ENCODE data around the gene NCBP3. TPM values are rescaled to one million over a fixed set of nuclear protein-coding genes. Genes with fewer than 3 reads are reported as not detected.

NCBP3 gene, protein sequence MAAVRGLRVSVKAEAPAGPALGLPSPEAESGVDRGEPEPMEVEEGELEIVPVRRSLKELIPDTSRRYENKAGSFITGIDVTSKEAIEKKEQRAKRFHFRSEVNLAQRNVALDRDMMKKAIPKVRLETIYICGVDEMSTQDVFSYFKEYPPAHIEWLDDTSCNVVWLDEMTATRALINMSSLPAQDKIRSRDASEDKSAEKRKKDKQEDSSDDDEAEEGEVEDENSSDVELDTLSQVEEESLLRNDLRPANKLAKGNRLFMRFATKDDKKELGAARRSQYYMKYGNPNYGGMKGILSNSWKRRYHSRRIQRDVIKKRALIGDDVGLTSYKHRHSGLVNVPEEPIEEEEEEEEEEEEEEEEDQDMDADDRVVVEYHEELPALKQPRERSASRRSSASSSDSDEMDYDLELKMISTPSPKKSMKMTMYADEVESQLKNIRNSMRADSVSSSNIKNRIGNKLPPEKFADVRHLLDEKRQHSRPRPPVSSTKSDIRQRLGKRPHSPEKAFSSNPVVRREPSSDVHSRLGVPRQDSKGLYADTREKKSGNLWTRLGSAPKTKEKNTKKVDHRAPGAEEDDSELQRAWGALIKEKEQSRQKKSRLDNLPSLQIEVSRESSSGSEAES
- 49.2 and 57.2 TPM in 2 replicates for total RNA-seq

DNA sequence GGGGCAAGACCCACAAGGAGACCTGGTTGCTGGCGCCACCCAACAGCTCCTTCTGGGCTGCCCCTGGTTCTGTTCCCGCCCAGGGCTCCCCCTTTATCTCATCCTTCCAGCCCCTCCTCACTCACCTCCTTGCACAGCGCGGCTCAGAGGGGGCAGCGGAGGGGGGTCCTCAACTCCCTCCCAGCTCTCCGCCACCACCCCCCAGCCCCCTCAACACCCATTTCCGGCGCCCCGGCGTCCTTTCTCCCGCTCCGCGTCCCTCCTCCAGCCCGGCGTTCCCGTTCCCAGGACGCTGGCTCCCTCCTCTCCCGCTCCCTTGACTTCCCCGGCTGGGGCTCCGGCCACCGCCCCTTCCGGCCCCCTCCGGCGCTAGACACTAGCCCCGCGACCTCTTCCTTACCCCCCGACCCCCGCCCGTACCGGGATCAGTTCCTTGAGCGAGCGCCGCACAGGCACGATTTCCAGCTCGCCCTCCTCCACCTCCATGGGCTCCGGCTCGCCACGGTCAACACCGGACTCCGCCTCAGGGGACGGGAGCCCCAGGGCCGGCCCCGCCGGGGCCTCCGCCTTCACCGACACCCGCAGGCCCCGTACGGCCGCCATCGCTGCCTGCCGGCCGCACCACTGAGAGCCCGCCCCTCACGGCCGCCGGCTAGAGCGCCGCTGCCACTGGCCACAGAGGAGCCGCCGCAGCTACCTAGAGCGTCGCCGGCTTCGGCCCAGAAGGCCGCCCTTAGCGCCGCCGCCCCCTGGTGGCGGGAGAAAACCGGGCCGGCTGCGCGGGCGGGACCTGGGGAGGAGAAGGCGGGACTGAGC lies at the start of gene NCBP3:
TSS of gene NCBP3 (minus strand) at position 626 of the 816 bp plus-strand sequence. CDS start at position 603, 23 bp downstream.
- H3K27me3 Mint-ChIP-seq (ENCODE audit: low read depth) = peaks cover 9% of the 10 kb centered on the region

DNA sequence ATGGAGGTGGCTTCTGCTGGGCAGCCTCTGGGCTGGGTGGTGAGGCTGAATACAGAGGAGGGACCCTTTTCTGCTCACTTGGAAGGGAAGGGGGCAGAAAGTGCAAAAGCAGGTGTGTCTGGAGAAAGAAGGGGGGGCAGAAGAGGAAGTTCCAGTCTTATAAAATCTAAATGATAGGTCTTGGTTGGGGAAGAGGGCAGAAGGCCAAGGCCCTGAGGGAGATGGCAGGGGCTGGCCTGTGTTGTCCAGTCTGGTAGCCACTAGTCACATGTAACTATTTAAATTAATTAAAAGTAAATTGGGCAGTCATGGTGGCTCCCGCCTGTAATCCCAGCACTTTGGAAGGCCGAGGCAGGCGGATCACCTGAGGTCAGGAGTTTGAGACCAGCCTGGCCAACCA lies 49.3 kb upstream of the NCBP3 start:
- intact Hi-C loops (cut with micrococcal nuclease) = no loop called here
- Mint-ChIP-seq H3K27me3 (ENCODE audit: low read depth) (peaks cover 6% of the 10 kb centered on the region), H3K4me3 (ENCODE audit: low read depth) (no peak overlapping the region), H3K9me3 (no peaks in the 10 kb centered on the region), H3K36me3 (ENCODE audit: low read depth) (no peaks in the 10 kb centered on the region), H3K4me1 (ENCODE audit: low read depth) (peaks cover 20% of the 10 kb centered on the region), H3K27ac (no peak overlapping the region)
- no peak for DNase-seq (ENCODE audit: low spot score)

More for the DNA sequence above, at the start of gene NCBP3:
- DNase-seq (ENCODE audit: low spot score) = peak; percentile 89
- H3K4me1 Mint-ChIP-seq (ENCODE audit: low read depth) = peaks cover 20% of the 10 kb centered on the region
- intact Hi-C loops (cut with micrococcal nuclease) = loop anchor here (2.0 to 10.0 kb wide), 2 partner anchors 47 to 229 kb away; partner anchors contain the start of gene CAMKK1
- H3K27ac Mint-ChIP-seq = peak within 1 kb of the TSS; percentile 95
- peak within 1 kb of the TSS; percentile 96 for H3K4me3 Mint-ChIP-seq (ENCODE audit: low read depth)
- H3K36me3 Mint-ChIP-seq (ENCODE audit: low read depth) = peaks cover 28% of the 10 kb centered on the region
- H3K9me3 Mint-ChIP-seq = no peaks in the 10 kb centered on the region

DNA sequence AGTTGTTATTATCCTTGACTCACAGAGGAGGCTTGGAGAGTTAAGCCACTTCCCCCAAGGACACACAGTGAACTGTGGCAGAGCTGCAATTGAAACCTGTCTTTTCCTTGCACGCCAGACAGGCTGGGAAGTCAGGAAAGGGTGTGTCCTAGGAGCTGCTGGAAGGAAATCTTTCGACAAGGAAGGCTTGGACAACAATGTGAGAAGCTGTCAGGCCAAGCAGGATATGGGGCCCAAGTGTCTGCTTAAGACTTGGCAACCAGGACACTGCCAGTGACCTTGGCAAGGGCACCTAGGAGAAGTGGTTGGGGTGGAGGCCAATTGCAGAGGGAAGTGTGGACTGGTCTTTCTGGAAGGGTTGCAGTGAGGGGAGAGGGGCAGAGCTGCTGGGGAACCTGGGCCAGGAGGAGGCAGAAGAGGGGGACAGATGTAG lies 48.9 kb upstream of the NCBP3 start:
- Mint-ChIP-seq H3K27me3 (ENCODE audit: low read depth) (peaks cover 6% of the 10 kb centered on the region), H3K4me1 (ENCODE audit: low read depth) (peaks cover 23% of the 10 kb centered on the region), H3K27ac (no peak overlapping the region), H3K36me3 (ENCODE audit: low read depth) (no peaks in the 10 kb centered on the region), H3K9me3 (no peaks in the 10 kb centered on the region), H3K4me3 (ENCODE audit: low read depth) (no peak overlapping the region)
- no peak for DNase-seq (ENCODE audit: low spot score)
- intact Hi-C loops (cut with micrococcal nuclease) = no loop called here

DNA sequence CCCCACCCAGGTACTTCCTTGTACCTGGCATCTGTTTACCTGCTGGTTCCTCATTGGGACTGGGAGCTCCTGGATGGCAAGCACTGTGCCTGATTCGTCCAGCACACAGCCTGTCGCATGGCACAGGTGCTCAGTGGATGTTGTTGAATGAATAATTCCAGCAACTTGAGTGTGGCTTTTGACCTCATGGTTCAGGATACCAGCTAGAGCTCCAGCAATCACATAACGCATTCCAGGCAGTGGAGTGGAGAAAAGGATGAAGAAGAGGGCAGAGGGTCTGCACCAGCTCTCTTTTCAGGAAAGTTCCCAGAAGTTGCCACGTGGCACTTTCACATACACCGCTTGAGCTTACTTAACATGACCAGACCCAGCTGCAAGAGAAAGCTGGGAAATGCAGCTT lies 48.1 kb upstream of the NCBP3 start:
- Mint-ChIP-seq H3K9me3 (no peaks in the 10 kb centered on the region), H3K4me1 (ENCODE audit: low read depth) (peaks cover 23% of the 10 kb centered on the region), H3K36me3 (ENCODE audit: low read depth) (no peaks in the 10 kb centered on the region), H3K27me3 (ENCODE audit: low read depth) (peaks cover 6% of the 10 kb centered on the region), H3K27ac (peak overlapping the region; percentile 79), H3K4me3 (ENCODE audit: low read depth) (peak overlapping the region; percentile 79)
- no peak for DNase-seq (ENCODE audit: low spot score)
- intact Hi-C loops (cut with micrococcal nuclease) = no loop called here

DNA sequence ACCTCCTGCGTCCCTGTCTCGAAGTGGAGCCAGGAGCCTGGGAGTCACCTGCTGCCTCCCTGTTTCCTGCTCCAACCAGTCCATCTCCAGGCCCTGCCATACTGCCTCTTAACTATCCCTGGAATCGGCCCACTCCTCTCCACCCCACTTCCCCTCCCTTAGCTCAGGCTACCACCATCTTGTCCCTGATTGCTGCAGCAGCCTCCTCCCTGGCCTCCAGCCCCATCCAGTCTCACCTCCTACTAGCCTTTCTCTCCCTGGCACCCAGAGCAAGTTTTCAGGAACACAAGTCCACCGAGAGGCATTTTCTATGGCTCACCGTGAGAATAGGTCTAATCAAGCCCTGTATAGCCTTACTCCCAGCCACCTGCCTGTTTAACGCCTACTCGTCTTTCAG lies 47.7 kb upstream of the NCBP3 start:
- Mint-ChIP-seq H3K9me3 (no peaks in the 10 kb centered on the region), H3K36me3 (ENCODE audit: low read depth) (no peaks in the 10 kb centered on the region), H3K4me3 (ENCODE audit: low read depth) (peak overlapping the region; percentile 79), H3K27me3 (ENCODE audit: low read depth) (peaks cover 6% of the 10 kb centered on the region), H3K27ac (peak overlapping the region; percentile 79), H3K4me1 (ENCODE audit: low read depth) (peaks cover 23% of the 10 kb centered on the region)
- intact Hi-C loops (cut with micrococcal nuclease) = loop anchor here (2.0 kb wide), 1 partner anchor 47 kb away; the partner anchor contains the start of gene NCBP3
- no peak for DNase-seq (ENCODE audit: low spot score)

DNA sequence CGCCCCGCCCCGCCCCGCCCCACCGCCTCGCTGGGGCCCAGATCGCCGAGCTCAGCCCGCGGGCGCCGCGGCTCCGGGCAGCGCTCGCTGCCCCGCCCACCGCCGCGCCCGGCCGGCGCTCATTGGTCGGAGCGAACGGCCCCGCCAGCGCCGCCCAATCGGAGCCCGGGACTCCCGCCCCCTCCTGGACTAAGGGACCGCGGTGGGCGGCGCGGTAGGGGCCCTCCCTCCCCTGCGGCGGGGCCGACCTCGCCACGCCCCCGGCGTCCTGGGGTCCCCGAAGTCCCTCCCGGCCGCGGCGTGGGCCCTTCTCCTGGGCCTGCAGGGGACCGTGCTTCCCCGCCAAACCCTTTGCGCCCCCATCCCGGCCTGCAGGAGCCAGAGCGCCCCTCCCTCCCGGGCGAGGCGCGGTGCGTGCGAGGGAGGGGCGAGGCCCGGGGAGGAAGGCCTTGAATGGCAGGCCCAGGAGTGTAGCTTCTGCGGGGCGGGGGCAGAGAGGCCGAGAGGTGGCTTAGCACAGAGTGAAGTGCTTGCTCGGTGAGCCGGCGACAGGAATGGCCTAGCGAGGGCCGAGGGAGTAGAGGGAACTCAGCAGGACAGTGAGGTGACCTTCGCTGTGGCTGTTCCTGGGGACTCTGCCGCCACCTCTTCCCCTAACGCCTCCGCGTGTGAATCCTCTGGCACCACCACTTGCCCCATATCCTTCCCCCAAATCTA lies 47.1 kb upstream of the NCBP3 start, which contains the start of gene CAMKK1:
TSS of gene CAMKK1 (minus strand) at position 51 of the 717 bp plus-strand sequence. CDS start 7,366 bp downstream, outside the sequence.
- intact Hi-C loops (cut with micrococcal nuclease) = loop anchor here (2.0 kb wide), 1 partner anchor 46 kb away; the partner anchor contains the start of gene NCBP3
- DNase-seq (ENCODE audit: low spot score) = peak; percentile 88
- Mint-ChIP-seq H3K4me1 (ENCODE audit: low read depth) (peaks cover 23% of the 10 kb centered on the region), H3K27ac (peak within 1 kb of the TSS; percentile 79), H3K36me3 (ENCODE audit: low read depth) (no peaks in the 10 kb centered on the region), H3K9me3 (no peaks in the 10 kb centered on the region), H3K4me3 (ENCODE audit: low read depth) (peak within 1 kb of the TSS; percentile 79), H3K27me3 (ENCODE audit: low read depth) (peaks cover 6% of the 10 kb centered on the region)

DNA sequence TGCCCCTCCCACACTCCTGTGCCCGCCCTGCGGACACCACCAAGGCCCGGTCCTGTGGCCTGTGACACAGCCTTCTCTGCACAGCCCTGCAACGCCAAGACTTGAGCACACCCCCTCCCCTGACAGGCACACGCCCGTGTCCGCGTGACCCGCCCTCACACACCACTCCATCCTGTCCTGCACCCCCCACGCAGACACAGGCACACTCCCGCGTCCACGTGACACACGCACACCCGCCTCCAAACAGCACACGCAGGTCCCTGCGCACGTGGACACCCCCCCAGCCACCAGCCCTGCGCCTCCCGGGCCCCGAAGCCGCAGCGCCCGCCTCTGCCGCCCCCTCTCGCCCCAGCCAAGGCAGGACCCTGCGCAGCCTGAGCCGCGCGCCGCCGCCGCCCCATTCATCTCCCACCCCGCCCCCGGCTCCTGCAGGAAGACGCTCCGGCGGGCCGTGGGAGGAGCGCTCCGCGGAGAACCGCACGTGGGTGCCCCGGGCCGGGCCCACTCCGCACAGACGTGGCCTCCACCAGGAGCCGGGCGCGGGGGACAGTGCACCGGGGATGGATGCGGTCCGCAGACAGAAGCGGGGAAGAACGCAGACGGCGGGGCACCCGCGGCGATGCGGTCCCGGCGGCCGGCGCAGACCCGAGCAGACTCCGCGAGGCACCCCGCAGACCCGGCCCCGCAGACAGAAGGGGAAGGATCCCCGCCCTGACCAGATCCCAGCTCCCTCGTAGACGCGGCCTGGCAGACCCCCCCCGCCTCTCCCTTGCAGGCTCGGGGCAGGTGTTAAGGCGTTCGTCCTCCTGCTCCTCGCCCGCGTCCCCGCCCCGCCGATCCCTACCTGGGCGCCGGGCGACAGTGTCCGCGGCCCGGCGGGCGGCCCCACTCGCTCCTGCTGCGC lies 46.3 kb upstream of the NCBP3 start:
- Mint-ChIP-seq H3K36me3 (ENCODE audit: low read depth) (no peaks in the 10 kb centered on the region), H3K4me3 (ENCODE audit: low read depth) (peak overlapping the region; percentile 74), H3K9me3 (no peaks in the 10 kb centered on the region), H3K27ac (peak overlapping the region; percentile 66), H3K27me3 (ENCODE audit: low read depth) (peaks cover 6% of the 10 kb centered on the region), H3K4me1 (ENCODE audit: low read depth) (peaks cover 26% of the 10 kb centered on the region)
- peak; percentile 69 for DNase-seq (ENCODE audit: low spot score)
- intact Hi-C loops (cut with micrococcal nuclease) = loop anchor here (2.0 kb wide), 1 partner anchor 46 kb away; the partner anchor contains the start of gene NCBP3

DNA sequence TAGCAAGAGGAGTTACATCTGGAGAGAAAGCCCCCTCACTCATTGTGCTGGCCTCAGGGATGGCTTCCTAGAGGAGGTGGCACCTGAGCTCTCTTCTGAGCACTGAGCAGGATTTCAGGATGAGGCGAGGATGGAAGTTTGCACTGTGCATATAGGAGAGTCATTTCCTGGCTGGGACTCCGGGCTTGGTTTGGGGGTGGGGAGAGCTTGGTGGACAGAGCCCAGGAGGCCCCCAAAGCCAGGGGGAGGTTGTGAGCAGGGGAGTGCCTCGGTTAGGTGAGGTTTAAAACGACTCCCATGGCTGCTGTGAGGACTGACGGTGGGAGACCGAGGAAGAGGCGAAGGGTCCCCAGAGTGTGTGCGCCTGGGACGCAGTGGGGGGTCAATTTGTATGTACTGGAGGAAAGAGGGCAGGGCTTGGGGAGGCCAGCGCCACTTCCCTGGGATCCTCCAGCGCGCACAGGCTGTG lies 45.6 kb upstream of the NCBP3 start:
- H3K27ac Mint-ChIP-seq = peak overlapping the region; percentile 60
- H3K27me3 Mint-ChIP-seq (ENCODE audit: low read depth) = peaks cover 6% of the 10 kb centered on the region
- H3K4me3 Mint-ChIP-seq (ENCODE audit: low read depth) = peak overlapping the region; percentile 74
- H3K4me1 Mint-ChIP-seq (ENCODE audit: low read depth) = peaks cover 33% of the 10 kb centered on the region
- DNase-seq (ENCODE audit: low spot score) = no peak
- H3K9me3 Mint-ChIP-seq = no peaks in the 10 kb centered on the region
- intact Hi-C loops (cut with micrococcal nuclease) = loop anchor here (2.0 kb wide), 1 partner anchor 45 kb away; the partner anchor contains the start of gene NCBP3
- H3K36me3 Mint-ChIP-seq (ENCODE audit: low read depth) = no peaks in the 10 kb centered on the region

DNA sequence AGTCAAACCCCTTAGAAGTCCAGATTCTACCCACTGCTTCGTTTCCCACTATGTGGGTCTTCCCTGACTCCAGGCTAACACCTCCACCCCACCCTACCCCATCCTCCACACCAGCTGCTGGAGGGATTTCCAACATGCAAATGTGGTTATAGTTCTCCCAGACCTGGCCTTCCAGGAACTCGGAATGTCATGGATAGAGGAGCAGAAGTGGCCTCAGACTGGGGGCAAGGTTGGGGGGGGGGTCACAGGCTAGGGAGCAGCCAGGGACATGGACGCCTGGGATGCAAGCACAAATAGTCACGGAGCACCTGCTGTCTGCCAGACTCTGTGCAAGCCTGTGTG lies 44.8 kb upstream of the NCBP3 start:
- H3K4me3 Mint-ChIP-seq (ENCODE audit: low read depth) = peak overlapping the region; percentile 74
- peaks cover 35% of the 10 kb centered on the region for H3K4me1 Mint-ChIP-seq (ENCODE audit: low read depth)
- no peak overlapping the region for H3K27ac Mint-ChIP-seq
- no peaks in the 10 kb centered on the region for H3K36me3 Mint-ChIP-seq (ENCODE audit: low read depth)
- H3K9me3 Mint-ChIP-seq = no peaks in the 10 kb centered on the region
- no peak for DNase-seq (ENCODE audit: low spot score)
- H3K27me3 Mint-ChIP-seq (ENCODE audit: low read depth) = peaks cover 6% of the 10 kb centered on the region
- intact Hi-C loops (cut with micrococcal nuclease) = no loop called here

DNA sequence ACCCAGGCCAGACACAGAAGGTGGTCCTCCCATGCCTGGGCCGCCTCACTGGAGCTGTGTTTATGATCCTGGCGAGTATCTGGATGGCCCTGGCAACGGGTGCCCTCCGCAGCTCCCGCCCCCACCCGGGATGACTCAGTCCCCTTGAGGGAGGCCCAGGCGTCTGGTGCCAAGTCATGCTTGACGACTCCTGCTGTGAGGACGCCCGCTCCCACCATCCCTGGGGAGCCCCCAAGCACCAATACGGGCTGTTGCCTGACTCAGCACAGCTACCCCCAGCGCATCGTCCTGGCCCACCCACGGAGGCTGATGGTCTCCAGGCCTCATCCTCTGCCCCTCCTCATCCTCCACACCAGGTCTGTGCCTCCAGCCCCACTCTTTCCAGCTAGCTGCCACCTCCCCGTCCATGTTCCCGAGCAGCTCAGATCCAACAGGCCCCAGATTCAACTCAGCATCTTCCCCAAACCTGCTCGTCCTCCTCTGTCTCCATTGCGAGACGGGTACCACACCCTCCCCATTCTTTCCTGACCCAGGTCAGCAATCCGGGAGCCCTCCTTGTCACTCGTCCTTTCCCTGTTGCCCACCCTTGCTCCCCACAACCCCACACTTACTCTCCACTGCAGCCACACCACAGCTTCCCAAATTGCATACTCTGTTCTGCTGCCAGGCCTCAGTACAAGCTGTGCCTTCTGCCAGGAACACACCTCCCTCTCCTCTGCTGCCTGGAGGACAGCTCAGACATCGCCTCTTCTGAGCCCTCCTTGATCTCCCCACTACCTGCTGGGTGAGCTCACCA lies 44.2 kb upstream of the NCBP3 start:
- Mint-ChIP-seq H3K27ac (no peak overlapping the region), H3K4me3 (ENCODE audit: low read depth) (no peak overlapping the region), H3K36me3 (ENCODE audit: low read depth) (no peaks in the 10 kb centered on the region), H3K27me3 (ENCODE audit: low read depth) (peaks cover 6% of the 10 kb centered on the region), H3K9me3 (no peaks in the 10 kb centered on the region), H3K4me1 (ENCODE audit: low read depth) (peaks cover 35% of the 10 kb centered on the region)
- intact Hi-C loops (cut with micrococcal nuclease) = no loop called here
- no peak for DNase-seq (ENCODE audit: low spot score)
